ENCODE measurements around the gene TMEM88.

- TF ChIP-seq TAF1 (IDR thresholded peaks at IDR 0.05; ENCODE audit: low read depth) (no peak), CTCF (IDR thresholded peaks at IDR 0.05; ENCODE audit: poor library complexity, severe bottlenecking) (no peak), EP300 (conservative IDR thresholded peaks at IDR 0.05; ENCODE audit: poor library complexity, severe bottlenecking) (no peak), EZH2 (IDR thresholded peaks at IDR 0.05; ENCODE audit: borderline replicate concordance, insufficient read depth, low read length, poor library complexity, severe bottlenecking) (no peak), MXI1 (conservative IDR thresholded peaks at IDR 0.05; ENCODE audit: poor library complexity, severe bottlenecking) (no peak), POLR2AphosphoS5 (IDR thresholded peaks at IDR 0.05) (peak; percentile 53), SMC3 (conservative IDR thresholded peaks at IDR 0.05; ENCODE audit: poor library complexity) (no peak), RAD21 (conservative IDR thresholded peaks at IDR 0.05) (no peak), REST (IDR thresholded peaks at IDR 0.05; ENCODE audit: borderline replicate concordance) (no peak)
These were observed 29.9 kb downstream of the TMEM88 start for GRCh38 chr17:7884581-7885366.

Data from neural cell (in vitro differentiated cells).